Heart left ventricle (tissue), 16 donors: Measurements from ENCODE around the gene GMPR. TPM values are rescaled to one million over a fixed set of nuclear protein-coding genes. Genes with fewer than 3 reads are reported as not detected.

Experiments
- ATAC-seq, 4 donors: fragments of 200-7000 bp; cut with Tn5 transposase; one replicate each; pipeline ENCODE4 v1.9.1; 2020 to 2022; ENCODE audit warnings: moderate library complexity in 4 of 4, mild to moderate bottlenecking in 3 of 4, moderate number of reproducible peaks in 1 of 4
- DNase-seq, 5 donors: peaks; one replicate each; pipeline ENCODE4 v3.0.0-alpha.2; 2020
- H3K27ac ChIP-seq, 12 donors: fragments of 200-600 bp; sonication (generic) in 4 of 12; one replicate each; pipeline versions ENCODE4 v1.5.0 to v1.8.0; 2016 to 2022; ENCODE audit warnings: mild to moderate bottlenecking in 2 of 12
- H3K27me3 ChIP-seq, 9 donors: fragments of 200-600 bp; sonication (generic) in 2 of 9; one replicate each; pipeline versions ENCODE4 v1.5.1 to v1.8.0; 2016 to 2022; ENCODE audit warnings: mild to moderate bottlenecking in 3 of 9
- H3K36me3 ChIP-seq, 9 donors: fragments of 200-600 bp; sonication (generic) in 2 of 9; one replicate each; pipeline versions ENCODE4 v1.5.0 to v1.8.0; 2018 to 2022; ENCODE audit warnings: mild to moderate bottlenecking in 2 of 9
- H3K4me1 ChIP-seq, 12 donors: fragments of 200-600 bp; sonication (generic) in 4 of 12; one replicate each; pipeline versions ENCODE4 v1.5.0 to v1.8.0; 2016 to 2022; ENCODE audit warnings: mild to moderate bottlenecking in 3 of 12
- H3K4me3 ChIP-seq, 12 donors: fragments of 200-600 bp; sonication (generic) in 4 of 12; one replicate each; pipeline versions ENCODE4 v1.5.0 to v1.8.0; 2017 to 2022; ENCODE audit warnings: mild to moderate bottlenecking in 9 of 12, moderate library complexity in 4 of 12
- H3K9me3 ChIP-seq, 12 donors: fragments of 200-600 bp; sonication (generic) in 4 of 12; one replicate each; pipeline versions ENCODE4 v1.5.0 to v1.8.0; 2016 to 2022; ENCODE audit warnings: mild to moderate bottlenecking in 1 of 12
- POLR2A ChIP-seq, 2 donors: fragments of 450-650 bp; IDR thresholded peaks; one replicate each; pipeline ENCODE4 v1.6.1; 2017; ENCODE audit warnings: antibody characterized with exemption in 2 of 2, mild to moderate bottlenecking in 2 of 2, moderate library complexity in 2 of 2
- WGBS, 4 donors: extraction: QIAGEN DNeasy Blood & Tissue Kit in 2 of 4; methylation state at CpG; one replicate each; pipeline versions ENCODE4 v1.1.5 to v1.1.7; 2013 to 2018; 5-methylcytosine and 5-hydroxymethylcytosine counted together
- intact Hi-C, 10 donors: fragments of 100-400 bp; cut with DNase I; formaldehyde crosslinking; loops; one replicate each; pipeline versions ENCODE4 v1.11.1 to v1.14.2; 2022
- polyA plus RNA-seq, 2 donors: library from polyadenylated mRNA; stranded (reverse); fragments of 200-250 nt; gene quantifications; one replicate each; pipeline ENCODE4 v1.2.3, GENCODE V29; 2013
- total RNA-seq, 9 donors: library from RNA; depleted of rRNA in 2 of 9; stranded (reverse); fragments of >200 nt in 2 of 9; fragmentation: NEBNext Ultra II Directional in 3 of 9; extraction: Animal tissue kit (Norgen Biotek cat#: 25700) in 3 of 9; gene quantifications; one replicate each; pipeline versions ENCODE4 v1.1.0 to v1.2.4, GENCODE V29; 2016 to 2023
- TF ChIP-seq, protein P1 (sequence below), 12 donors: fragments of 200-600 bp; sonication (generic) in 4 of 12; IDR thresholded peaks; one replicate each; pipeline versions ENCODE4 v1.5.0 to v1.8.0; 2018 to 2022; ENCODE audit warnings: antibody characterized with exemption in 12 of 12, mild to moderate bottlenecking in 5 of 12
- donor health status: ischemic (EF 13 %, LVEDD 7.1; RV severe dilation, severe dysfunction).
- donor health status: healthy with polysubstance abuse.
- donor health status: DM: no; HTN: yes; CAD: no.
- donor health status: DM: no; HTN: no; CAD: no.
- donor health status: ischemic (EF 25% LVEDD 6.9; RV normal size, moderate dysfunction).
- donor health status: ischemic (EF 25% LVEDD 5.7; RV mildly dilated, moderate dysfunction).
- donor health status: healthy.
- donor health status: DM: yes; HTN: yes; CAD: no.
- donor health status: ischemic (EF 35%, LVEDD 5.7; RV mildly dilated, moderate dysfunction).
- donor health status: nonischemic (EF 11% LVEDD 7.7; RV severe dilation, severe dysfunction).
- donor health status: DM: yes; HTN: yes; CAD: no.
- donor health status: PGD.
- donor health status: ischemic (EF 29% LVEDD 5.4; RV normal size, mild dysfunction).
- donor health status: nonischemic (EF 23%, LVEDD 6.1; RV moderate dilation, normal function).

The GMPR gene
- total and polyA plus RNA-seq, 11 donors: 67.8 to 294 (median 120) TPM

- no peak for TF ChIP-seq POLR2A (IDR thresholded peaks at IDR 0.05)
- TF ChIP-seq, protein P1, sequence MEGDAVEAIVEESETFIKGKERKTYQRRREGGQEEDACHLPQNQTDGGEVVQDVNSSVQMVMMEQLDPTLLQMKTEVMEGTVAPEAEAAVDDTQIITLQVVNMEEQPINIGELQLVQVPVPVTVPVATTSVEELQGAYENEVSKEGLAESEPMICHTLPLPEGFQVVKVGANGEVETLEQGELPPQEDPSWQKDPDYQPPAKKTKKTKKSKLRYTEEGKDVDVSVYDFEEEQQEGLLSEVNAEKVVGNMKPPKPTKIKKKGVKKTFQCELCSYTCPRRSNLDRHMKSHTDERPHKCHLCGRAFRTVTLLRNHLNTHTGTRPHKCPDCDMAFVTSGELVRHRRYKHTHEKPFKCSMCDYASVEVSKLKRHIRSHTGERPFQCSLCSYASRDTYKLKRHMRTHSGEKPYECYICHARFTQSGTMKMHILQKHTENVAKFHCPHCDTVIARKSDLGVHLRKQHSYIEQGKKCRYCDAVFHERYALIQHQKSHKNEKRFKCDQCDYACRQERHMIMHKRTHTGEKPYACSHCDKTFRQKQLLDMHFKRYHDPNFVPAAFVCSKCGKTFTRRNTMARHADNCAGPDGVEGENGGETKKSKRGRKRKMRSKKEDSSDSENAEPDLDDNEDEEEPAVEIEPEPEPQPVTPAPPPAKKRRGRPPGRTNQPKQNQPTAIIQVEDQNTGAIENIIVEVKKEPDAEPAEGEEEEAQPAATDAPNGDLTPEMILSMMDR (IDR thresholded peaks at IDR 0.05): no peak
- Histone ChIP-seq H3K27me3 (no peaks in the 10 kb centered on the region), H3K4me3 (no peak overlapping the region), H3K27ac (no peak overlapping the region), H3K36me3 (peaks cover 0 to 42% (median 15%) of the 10 kb centered on the region in 9 donors), H3K9me3 (no peaks in the 10 kb centered on the region), H3K4me1 (peaks cover 0 to 9% (median 0%) of the 10 kb centered on the region in 12 donors)
- 79 to 86% (median 81%) methylated on average over 7 of the region's 7 CpGs for WGBS, 4 donors
- intact Hi-C loops: no loop called here
- no peak for DNase-seq
- no peak for ATAC-seq
Measured at GRCh38 chr6:16301511-16301910, 63.1 kb downstream of the GMPR start.

DNA sequence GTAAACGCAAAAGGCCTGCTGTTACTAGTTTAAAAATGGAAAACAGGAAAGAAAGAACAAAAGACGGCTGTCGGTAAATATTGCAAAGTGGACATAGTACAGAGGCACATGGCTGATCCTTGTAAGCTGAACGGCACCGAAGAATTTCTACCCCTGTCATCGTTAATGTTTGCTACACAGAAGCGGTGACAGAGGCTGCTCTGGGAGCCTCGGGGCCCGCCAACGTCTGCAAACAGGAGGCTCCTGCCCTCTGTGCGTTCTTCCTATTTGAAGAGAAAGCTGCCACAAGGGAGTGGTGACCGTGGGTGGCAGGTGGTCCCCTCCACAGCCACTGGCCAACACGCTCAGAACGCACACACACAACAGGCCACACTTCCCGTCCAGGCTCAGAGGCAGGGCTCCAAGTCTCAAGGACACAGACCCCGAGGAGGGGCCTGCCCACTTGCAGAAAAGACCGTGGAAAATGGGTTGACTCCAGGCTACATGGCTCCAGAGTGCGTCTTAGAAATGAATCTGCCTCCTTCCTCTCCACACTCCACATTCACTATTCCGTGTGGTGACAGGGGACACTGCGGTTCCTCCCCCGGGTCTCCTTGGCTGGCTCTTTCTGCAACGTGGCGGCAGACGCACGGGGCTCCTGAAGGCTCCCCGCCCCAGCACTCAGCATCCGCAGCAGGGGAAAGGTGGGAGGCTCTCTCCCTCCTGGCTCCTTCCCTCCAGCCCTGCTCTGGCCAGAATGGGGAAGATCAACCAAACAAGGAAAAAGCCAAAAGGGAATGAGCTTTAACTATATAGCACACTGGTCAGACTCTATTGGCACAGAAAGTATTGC is 64.5 kb downstream of the GMPR start:
- Histone ChIP-seq H3K27ac (no peak overlapping the region), H3K27me3 (no peaks in the 10 kb centered on the region), H3K9me3 (no peaks in the 10 kb centered on the region), H3K4me3 (no peak overlapping the region), H3K36me3 (peaks cover 0 to 42% (median 14%) of the 10 kb centered on the region in 9 donors), H3K4me1 (peaks cover 0 to 9% (median 0%) of the 10 kb centered on the region in 12 donors)
- ATAC-seq (peak in 3 of 4 donors; percentile 22 to 40 (median 23)), DNase-seq (no peak)
- TF ChIP-seq, protein P1 (IDR thresholded peaks at IDR 0.05): no peak
- TF ChIP-seq POLR2A (IDR thresholded peaks at IDR 0.05): no peak
- WGBS, 4 donors: 49 to 52% (median 52%) methylated on average over 24 to 27 of the region's 27 CpGs
- intact Hi-C loops: no loop called here

- Histone ChIP-seq H3K4me1 (peaks cover 0 to 9% (median 0%) of the 10 kb centered on the region in 12 donors), H3K9me3 (no peaks in the 10 kb centered on the region), H3K27ac (no peak overlapping the region), H3K4me3 (no peak overlapping the region), H3K36me3 (peaks cover 0 to 40% (median 12%) of the 10 kb centered on the region in 9 donors), H3K27me3 (no peaks in the 10 kb centered on the region)
- TF ChIP-seq, protein P1 (IDR thresholded peaks at IDR 0.05): no peak
- no peak for TF ChIP-seq POLR2A (IDR thresholded peaks at IDR 0.05)
- 78 to 83% (median 80%) methylated on average over 7 of the region's 7 CpGs for WGBS, 4 donors
- ATAC-seq: no peak
- no peak for DNase-seq
- intact Hi-C loops: no loop called here
Measured at GRCh38 chr6:16305246-16305725, 66.9 kb downstream of the GMPR start.

- H3K4me1 ChIP-seq: peaks cover 0 to 9% (median 0%) of the 10 kb centered on the region in 12 donors
- intact Hi-C loops: no loop called here
- WGBS, 4 donors: 78 to 88% (median 86%) methylated on average over 19 of the region's 19 CpGs
- H3K27ac ChIP-seq: no peak overlapping the region
- no peaks in the 10 kb centered on the region for H3K27me3 ChIP-seq
- no peaks in the 10 kb centered on the region for H3K9me3 ChIP-seq
- ATAC-seq (no peak), DNase-seq (no peak)
- no peak for TF ChIP-seq POLR2A (IDR thresholded peaks at IDR 0.05)
- TF ChIP-seq, protein P1 (IDR thresholded peaks at IDR 0.05): no peak
- H3K36me3 ChIP-seq: peaks cover 0 to 40% (median 12%) of the 10 kb centered on the region in 9 donors
- H3K4me3 ChIP-seq: no peak overlapping the region
Measured at GRCh38 chr6:16305788-16306187, 67.4 kb downstream of the GMPR start.
